A549 (cell line): ENCODE results near the gene DLGAP1. TPM values are rescaled to one million over a fixed set of nuclear protein-coding genes. Genes with fewer than 3 reads are reported as not detected.

ENCODE experiments used
- ATAC-seq, 2 experiments: fragments of 200-7000 bp in 1 of 2; fragments of >200 bp in 1 of 2; cut with Nextera tagmentation in 1 of 2; cut with Tn5 transposase in 1 of 2; 3 replicates each; pipeline versions ENCODE4 v1.8.0 to v1.9.1; 2018 to 2020; ENCODE audit warnings: mild to moderate bottlenecking in 1 of 2, moderate library complexity in 1 of 2
- CTCF ChIA-PET: fragments of 300-600 bp; sonication (Branson Sonifier 250); formaldehyde crosslinking; extraction: SDS; loops from one replicate; lab custom pipeline; 2021; ENCODE audit warnings: antibody characterized with exemption, inconsistent platforms; lab: Yijun Ruan, JAX
- POLR2A ChIA-PET: fragments of 350-600 bp; formaldehyde crosslinking; extraction: SDS; loops from one replicate; lab custom pipeline; 2021; ENCODE audit warnings: antibody characterized with exemption, inconsistent platforms; lab: Yijun Ruan, JAX
- DNase-seq, 2 experiments: peaks; one replicate each; pipeline versions ENCODE4 v3.0.0 to v3.0.0-alpha.2; 2011 to 2016; ENCODE audit warnings: low read depth in 1 of 2, low spot score in 1 of 2
- FAIRE-seq: peaks from 2 replicates; lab custom pipeline; 2011; peaks lifted over from hg19 to GRCh38; lab: Jason Lieb, UNC
- H3K27ac ChIP-seq, 2 experiments: fragments of >200 bp; sonication (Bioruptor Twin); formaldehyde crosslinking; 3 replicates each; pipeline ENCODE4 v1.5.1; 2016 to 2017
- H3K4me1 ChIP-seq: fragments of >200 bp; sonication (Bioruptor Twin); formaldehyde crosslinking; 3 replicates; pipeline ENCODE4 v1.6.1; 2016
- H3K4me2 ChIP-seq: fragments of >200 bp; sonication (Bioruptor Twin); formaldehyde crosslinking; 3 replicates; pipeline ENCODE4 v1.6.1; 2016
- H3K4me3 ChIP-seq: fragments of >200 bp; sonication (Bioruptor Twin); formaldehyde crosslinking; 3 replicates; pipeline ENCODE4 v1.5.1; 2016
- H3K9me3 ChIP-seq: fragments of >200 bp; sonication (Bioruptor Twin); formaldehyde crosslinking; 3 replicates; pipeline ENCODE4 v1.6.1; 2016
- BCL3 ChIP-seq: fragments of >200 bp; sonication (Bioruptor Twin); formaldehyde crosslinking; IDR thresholded peaks from 3 replicates; pipeline ENCODE4 v1.6.1; 2016
- BHLHE40 ChIP-seq: IDR thresholded peaks from 2 replicates; pipeline ENCODE4 v1.6.1; 2012; ENCODE audit warnings: low read depth, low read length, inconsistent platforms
- CBX8 ChIP-seq: fragments of 200-600 bp; sonication (generic); IDR thresholded peaks from 2 replicates; pipeline ENCODE4 v1.6.1; 2016
- CEBPB ChIP-seq, 2 experiments: fragments of >200 bp in 1 of 2; sonication (Bioruptor Twin) in 1 of 2; formaldehyde crosslinking in 1 of 2; IDR thresholded peaks; 2 replicates each; pipeline ENCODE4 v1.6.1; 2012 to 2016
- EHMT2 ChIP-seq: fragments of 200-600 bp; sonication (generic); IDR thresholded peaks from 2 replicates; pipeline ENCODE4 v1.6.1; 2016; ENCODE audit warnings: antibody characterized with exemption, low read depth, mild to moderate bottlenecking, moderate library complexity
- ESRRA ChIP-seq: fragments of 150-350 bp; IDR thresholded peaks from 2 replicates; pipeline ENCODE4 v1.6.1; 2014; ENCODE audit warnings: mild to moderate bottlenecking, low read length, borderline replicate concordance
- FOSB ChIP-seq: fragments of 250-450 bp; sonication (Bioruptor Pico); IDR thresholded peaks from 2 replicates; pipeline ENCODE4 v1.5.0; 2020; ENCODE audit warnings: mild to moderate bottlenecking, moderate library complexity
- FOXS1 ChIP-seq: fragments of 250-450 bp; sonication (Bioruptor Pico); IDR thresholded peaks from 2 replicates; pipeline ENCODE4 v1.5.0; 2020; ENCODE audit warnings: mild to moderate bottlenecking, moderate library complexity
- GATA3 ChIP-seq: IDR thresholded peaks from 2 replicates; pipeline ENCODE4 v1.6.1; 2012; ENCODE audit warnings: borderline replicate concordance
- HEYL ChIP-seq: fragments of 250-450 bp; sonication (Bioruptor Pico); IDR thresholded peaks from 2 replicates; pipeline ENCODE4 v1.8.0; 2021; ENCODE audit warnings: mild to moderate bottlenecking, moderate library complexity
- KDM5A ChIP-seq: fragments of 200-600 bp; sonication (generic); IDR thresholded peaks from 2 replicates; pipeline ENCODE4 v1.6.1; 2016; ENCODE audit warnings: antibody characterized with exemption, mild to moderate bottlenecking
- MAZ ChIP-seq: fragments of 150-350 bp; IDR thresholded peaks from 2 replicates; pipeline ENCODE4 v1.6.1; 2014; ENCODE audit warnings: antibody characterized with exemption, low read depth, low read length, borderline replicate concordance
- MYC ChIP-seq: IDR thresholded peaks from 2 replicates; pipeline ENCODE4 v1.6.1; 2012; ENCODE audit warnings: mild to moderate bottlenecking, inconsistent platforms, low read length, improper control_type of control experiment, borderline replicate concordance
- NPAS2 ChIP-seq: fragments of 250-450 bp; sonication (Bioruptor Pico); IDR thresholded peaks from 2 replicates; pipeline ENCODE4 v1.8.0; 2022; ENCODE audit warnings: mild to moderate bottlenecking, moderate library complexity, borderline replicate concordance
- PHF8 ChIP-seq: fragments of 200-600 bp; sonication (generic); IDR thresholded peaks from 2 replicates; pipeline ENCODE4 v1.6.1; 2016; ENCODE audit warnings: low read depth, mild to moderate bottlenecking, antibody characterized with exemption, moderate library complexity, borderline replicate concordance
- RAD21 ChIP-seq, 2 experiments: fragments of >200 bp in 1 of 2; sonication (Bioruptor Twin) in 1 of 2; formaldehyde crosslinking in 1 of 2; IDR thresholded peaks in 1 of 2; conservative IDR thresholded peaks in 1 of 2; 2 replicates in 1 of 2; 3 replicates in 1 of 2; pipeline ENCODE4 v1.6.1; 2012 to 2018; ENCODE audit warnings: inconsistent platforms in 1 of 2
- RFX5 ChIP-seq: fragments of 450-650 bp; IDR thresholded peaks from 2 replicates; pipeline ENCODE4 v1.7.1; 2014; ENCODE audit warnings: antibody characterized with exemption, mild to moderate bottlenecking, moderate library complexity
- RNF2 ChIP-seq: fragments of 200-600 bp; sonication (generic); IDR thresholded peaks from 2 replicates; pipeline ENCODE4 v1.6.1; 2016; ENCODE audit warnings: low read depth, mild to moderate bottlenecking, antibody characterized with exemption, moderate library complexity, borderline replicate concordance
- SMC3 ChIP-seq: fragments of >200 bp; sonication (Bioruptor Twin); formaldehyde crosslinking; IDR thresholded peaks from 3 replicates; pipeline ENCODE4 v1.6.1; 2018; ENCODE audit warnings: inconsistent platforms
- SREBF2 ChIP-seq: fragments of 450-650 bp; IDR thresholded peaks from 2 replicates; pipeline ENCODE4 v1.6.1; 2014; ENCODE audit warnings: mild to moderate bottlenecking, moderate library complexity
- TFCP2L1 ChIP-seq: fragments of 250-450 bp; sonication (Bioruptor Pico); IDR thresholded peaks from 2 replicates; pipeline ENCODE4 v1.5.0; 2021; ENCODE audit warnings: mild to moderate bottlenecking
- WGBS: methylation state at CpG from one replicate; pipeline ENCODE4 v1.1.6; 2017; ENCODE audit errors: missing lambda C conversion rate; 5-methylcytosine and 5-hydroxymethylcytosine counted together
- polyA plus RNA-seq, 4 experiments: library from polyadenylated mRNA; depleted of rRNA in 3 of 4; stranded (reverse); fragments of >200 nt; fragmentation: RNase III in 1 of 4; extraction: RNeasy Plus Mini Kit Qiagen cat#74134 plus additional on column Dnase treatment in 1 of 4; gene quantifications; 2 replicates in 3 of 4; 3 replicates in 1 of 4; pipeline ENCODE4 v1.2.3, GENCODE V29; 2011 to 2017
- TF ChIP-seq, protein P1 (sequence below): fragments of 150-350 bp; IDR thresholded peaks from 2 replicates; pipeline ENCODE4 v1.6.1; 2014; ENCODE audit warnings: low read depth, mild to moderate bottlenecking, low read length
- TF ChIP-seq, protein P2 (sequence below): fragments of >200 bp; sonication (Bioruptor Twin); formaldehyde crosslinking; IDR thresholded peaks from 3 replicates; pipeline ENCODE4 v1.5.1; 2016

Gene DLGAP1
- polyA plus RNA-seq, 2 of the 4 experiments (the other 2 are of a cell fraction), result 0.04 to 0.12 TPM

- Histone ChIP-seq H3K4me2 (no peak overlapping the region), H3K4me3 (no peak overlapping the region), H3K27ac (no peak overlapping the region), H3K4me1 (no peaks in the 10 kb centered on the region)
- no peak for ATAC-seq
- 12% methylated on average over 4 of the region's 4 CpGs for WGBS
- TF ChIP-seq MAZ (no peak), CEBPB (IDR thresholded peaks at IDR 0.05) (no peak), CBX8 (no peak), PHF8 (no peak), TFCP2L1 (CRISPR knock-in tag) (no peak), MYC (no peak), RAD21 (conservative IDR thresholded peaks at IDR 0.05 in 1 of 2, IDR thresholded peaks at IDR 0.05 in 1 of 2) (no peak), SREBF2 (no peak), FOSB (CRISPR knock-in tag) (no peak), BHLHE40 (no peak), ESRRA (no peak), HEYL (no peak)
- TF ChIP-seq, all 56 proteins: peak for 0
- no peaks in the 10 kb centered on the region for H3K9me3 ChIP-seq
- CTCF ChIA-PET, result no interaction called here
- FAIRE-seq (no peak), DNase-seq (no peak)
- POLR2A ChIA-PET, result no interaction called here
These were observed 85.4 kb downstream of the DLGAP1 start for GRCh38 chr18:4369705-4370104.

GRCh38 chr18:4360221-4360715 lies 94.8 kb downstream of the DLGAP1 start:
- H3K4me2 ChIP-seq, result no peak overlapping the region
- no peak overlapping the region for H3K27ac ChIP-seq
- no peaks in the 10 kb centered on the region for H3K4me1 ChIP-seq
- no peaks in the 10 kb centered on the region for H3K9me3 ChIP-seq
- no peak overlapping the region for H3K4me3 ChIP-seq
- ATAC-seq, result no peak
- WGBS, result 1% methylated on average over 2 of the region's 2 CpGs
- DNase-seq, result no peak
- ChIA-PET POLR2A (no interaction called here), CTCF (no interaction called here)
- no peak for FAIRE-seq
- no peak for TF ChIP-seq BHLHE40
- TF ChIP-seq BCL3, result no peak
- TF ChIP-seq NPAS2 (CRISPR knock-in tag), result no peak
- no peak for TF ChIP-seq FOXS1 (CRISPR knock-in tag)
- no peak for TF ChIP-seq RFX5
- TF ChIP-seq EHMT2, result no peak
- no peak for TF ChIP-seq RNF2
- TF ChIP-seq, protein P1, sequence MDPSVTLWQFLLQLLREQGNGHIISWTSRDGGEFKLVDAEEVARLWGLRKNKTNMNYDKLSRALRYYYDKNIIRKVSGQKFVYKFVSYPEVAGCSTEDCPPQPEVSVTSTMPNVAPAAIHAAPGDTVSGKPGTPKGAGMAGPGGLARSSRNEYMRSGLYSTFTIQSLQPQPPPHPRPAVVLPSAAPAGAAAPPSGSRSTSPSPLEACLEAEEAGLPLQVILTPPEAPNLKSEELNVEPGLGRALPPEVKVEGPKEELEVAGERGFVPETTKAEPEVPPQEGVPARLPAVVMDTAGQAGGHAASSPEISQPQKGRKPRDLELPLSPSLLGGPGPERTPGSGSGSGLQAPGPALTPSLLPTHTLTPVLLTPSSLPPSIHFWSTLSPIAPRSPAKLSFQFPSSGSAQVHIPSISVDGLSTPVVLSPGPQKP, result no peak
- TF ChIP-seq KDM5A, result no peak
- TF ChIP-seq, protein P2, sequence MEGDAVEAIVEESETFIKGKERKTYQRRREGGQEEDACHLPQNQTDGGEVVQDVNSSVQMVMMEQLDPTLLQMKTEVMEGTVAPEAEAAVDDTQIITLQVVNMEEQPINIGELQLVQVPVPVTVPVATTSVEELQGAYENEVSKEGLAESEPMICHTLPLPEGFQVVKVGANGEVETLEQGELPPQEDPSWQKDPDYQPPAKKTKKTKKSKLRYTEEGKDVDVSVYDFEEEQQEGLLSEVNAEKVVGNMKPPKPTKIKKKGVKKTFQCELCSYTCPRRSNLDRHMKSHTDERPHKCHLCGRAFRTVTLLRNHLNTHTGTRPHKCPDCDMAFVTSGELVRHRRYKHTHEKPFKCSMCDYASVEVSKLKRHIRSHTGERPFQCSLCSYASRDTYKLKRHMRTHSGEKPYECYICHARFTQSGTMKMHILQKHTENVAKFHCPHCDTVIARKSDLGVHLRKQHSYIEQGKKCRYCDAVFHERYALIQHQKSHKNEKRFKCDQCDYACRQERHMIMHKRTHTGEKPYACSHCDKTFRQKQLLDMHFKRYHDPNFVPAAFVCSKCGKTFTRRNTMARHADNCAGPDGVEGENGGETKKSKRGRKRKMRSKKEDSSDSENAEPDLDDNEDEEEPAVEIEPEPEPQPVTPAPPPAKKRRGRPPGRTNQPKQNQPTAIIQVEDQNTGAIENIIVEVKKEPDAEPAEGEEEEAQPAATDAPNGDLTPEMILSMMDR, result no peak
- no peak for TF ChIP-seq FOSB (CRISPR knock-in tag)
- no peak for TF ChIP-seq PHF8
- no peak for TF ChIP-seq GATA3
- no peak for TF ChIP-seq CEBPB (IDR thresholded peaks at IDR 0.05)
- TF ChIP-seq CBX8, result no peak
- TF ChIP-seq SMC3, result no peak
- TF ChIP-seq, all 56 proteins: peak for 0
